Stimulated activated CD8-positive, alpha-beta memory T cell treated with anti-CD3 and anti-CD28 coated beads, Interleukin-2, amount 100 ng/mL, for 1 hour (primary cell): ENCODE data around the gene CPED1.
"Not testable (repeated sequence)": the region's sequence is repeated elsewhere in the genome, so short reads cannot be mapped to it uniquely, and the experiment has no call there.

ENCODE experiments used
- DNase-seq, 2 donors: peaks; one replicate each; pipeline ENCODE4 v3.0.0-alpha.2; 2020; ENCODE audit warnings: low read depth in 2 of 2

Gene CPED1

GRCh38 chr7:121182902-121183301, 194.4 kb downstream of the CPED1 start:
- no peak for DNase-seq

GRCh38 chr7:121183883-121184282, 195.4 kb downstream of the CPED1 start:
- DNase-seq = not testable (repeated sequence)

- no peak for DNase-seq
Observed at GRCh38 chr7:121186746-121187145, 198.2 kb downstream of the CPED1 start.

- no peak for DNase-seq
Observed at GRCh38 chr7:121187222-121187621, 198.7 kb downstream of the CPED1 start.

GRCh38 chr7:121187676-121188075, 199.2 kb downstream of the CPED1 start:
- no peak for DNase-seq

- no peak for DNase-seq
Observed at GRCh38 chr7:121192834-121193233, 204.3 kb downstream of the CPED1 start.

- no peak for DNase-seq
Observed at GRCh38 chr7:121195010-121195409, 206.5 kb downstream of the CPED1 start.

- no peak for DNase-seq
Observed at GRCh38 chr7:121195874-121196273, 207.4 kb downstream of the CPED1 start.

- DNase-seq = no peak
Observed at GRCh38 chr7:121196286-121196685, 207.8 kb downstream of the CPED1 start.

GRCh38 chr7:121197455-121197854, 208.9 kb downstream of the CPED1 start:
- DNase-seq = no peak

- no peak for DNase-seq
Observed at GRCh38 chr7:121198502-121198901, 210.0 kb downstream of the CPED1 start.

GRCh38 chr7:121202125-121202524, 213.6 kb downstream of the CPED1 start:
- no peak for DNase-seq

GRCh38 chr7:121202834-121203233, 214.3 kb downstream of the CPED1 start:
- no peak for DNase-seq

GRCh38 chr7:121204537-121204936, 216.0 kb downstream of the CPED1 start:
- DNase-seq = no peak

GRCh38 chr7:121205777-121206176, 217.3 kb downstream of the CPED1 start:
- DNase-seq = no peak

- no peak for DNase-seq
Observed at GRCh38 chr7:121211253-121211652, 222.7 kb downstream of the CPED1 start.

- no peak for DNase-seq
Observed at GRCh38 chr7:121212036-121212435, 223.5 kb downstream of the CPED1 start.

- no peak for DNase-seq
Observed at GRCh38 chr7:121214657-121215056, 226.1 kb downstream of the CPED1 start.

GRCh38 chr7:121219026-121219425, 230.5 kb downstream of the CPED1 start:
- no peak for DNase-seq

- DNase-seq = not testable (repeated sequence)
Observed at GRCh38 chr7:121221108-121221507, 232.6 kb downstream of the CPED1 start.

GRCh38 chr7:121228779-121229178, 240.3 kb downstream of the CPED1 start:
- DNase-seq = no peak

- no peak for DNase-seq
Observed at GRCh38 chr7:121235201-121235600, 246.7 kb downstream of the CPED1 start.

GRCh38 chr7:121237601-121238000, 249.1 kb downstream of the CPED1 start:
- no peak for DNase-seq

GRCh38 chr7:121244120-121244870, 255.8 kb downstream of the CPED1 start:
- DNase-seq = no peak
